IMR-90 (cell line): ENCODE data around the gene TOR2A. TPM values are rescaled to one million over a fixed set of nuclear protein-coding genes. Genes with fewer than 3 reads are reported as not detected.

Source experiments
- ATAC-seq: fragments of 200-7000 bp; cut with Tn5 transposase; 2 replicates; pipeline ENCODE4 v1.9.1; 2020; ENCODE audit warnings: low read depth, mild to moderate bottlenecking, moderate library complexity
- BruUV-seq: library from RNA; stranded (reverse); fragments of 400-500 nt; replicated peaks from 2 replicates; lab custom pipeline; 2021; lab: Mats Ljungman, UMichigan
- CTCF ChIA-PET: fragments of 300-600 bp; formaldehyde crosslinking; extraction: SDS; loops from one replicate; lab custom pipeline; 2021; ENCODE audit warnings: antibody characterized with exemption; lab: Yijun Ruan, JAX
- POLR2A ChIA-PET: fragments of 300-600 bp; sonication (Branson Sonifier 250); formaldehyde crosslinking; loops from one replicate; lab custom pipeline; 2022; ENCODE audit warnings: antibody characterized with exemption; ENCODE audit not compliant: unreplicated experiment; lab: Charles Lee
- DNase-seq: peaks from one replicate; pipeline ENCODE4 v3.0.0; 2013
- H2AFZ ChIP-seq: replicated peaks from 2 replicates; pipeline ENCODE3; 2013; ENCODE audit warnings: low read length, mild to moderate bottlenecking; ENCODE audit not compliant: poor library complexity
- H2AK5ac ChIP-seq: 2 replicates; pipeline ENCODE4 v1.6.1; 2013; ENCODE audit warnings: low read depth, low read length, inconsistent platforms
- H2AK9ac ChIP-seq: replicated peaks from 2 replicates; pipeline ENCODE3; 2013; ENCODE audit warnings: mild to moderate bottlenecking, low read depth, low read length, moderate library complexity; ENCODE audit not compliant: poor library complexity
- H2BK120ac ChIP-seq: 2 replicates; pipeline ENCODE4 v1.6.1; 2013; ENCODE audit warnings: low read depth, low read length, inconsistent platforms
- H2BK15ac ChIP-seq: 3 replicates; pipeline ENCODE4 v1.6.1; 2013; ENCODE audit warnings: low read depth, low read length, inconsistent platforms
- H2BK20ac ChIP-seq: 2 replicates; pipeline ENCODE4 v1.6.1; 2013; ENCODE audit warnings: low read depth, mild to moderate bottlenecking, inconsistent platforms, low read length, moderate library complexity
- H2BK5ac ChIP-seq: 2 replicates; pipeline ENCODE4 v1.6.1; 2013; ENCODE audit warnings: mild to moderate bottlenecking, low read depth, low read length, inconsistent platforms; ENCODE audit not compliant: poor library complexity, severe bottlenecking
- H3K14ac ChIP-seq: replicated peaks from 2 replicates; pipeline ENCODE4 v1.6.1; 2013; ENCODE audit warnings: low read depth, low read length, inconsistent platforms
- H3K18ac ChIP-seq: 2 replicates; pipeline ENCODE4 v1.6.1; 2013; ENCODE audit warnings: low read depth, low read length, control low read depth
- H3K23ac ChIP-seq: 2 replicates; pipeline ENCODE4 v1.6.1; 2013; ENCODE audit warnings: low read depth, low read length, inconsistent platforms
- H3K27ac ChIP-seq: 2 replicates; pipeline ENCODE4 v1.5.1; 2013; ENCODE audit warnings: mild to moderate bottlenecking, control low read depth, low read length; ENCODE audit not compliant: insufficient read depth
- H3K27me3 ChIP-seq: 2 replicates; pipeline ENCODE4 v1.6.1; 2013; ENCODE audit warnings: low read length; ENCODE audit not compliant: control insufficient read depth, insufficient read depth
- H3K36me3 ChIP-seq: 2 replicates; pipeline ENCODE4 v1.6.1; 2013; ENCODE audit warnings: low read length, mixed read lengths; ENCODE audit not compliant: control insufficient read depth, insufficient read depth
- H3K4ac ChIP-seq: 2 replicates; pipeline ENCODE4 v1.6.1; 2013; ENCODE audit warnings: low read depth, low read length, inconsistent platforms
- H3K4me1 ChIP-seq: 2 replicates; pipeline ENCODE4 v1.6.1; 2013; ENCODE audit warnings: low read length, mixed read lengths; ENCODE audit not compliant: control insufficient read depth, insufficient read depth
- H3K4me2 ChIP-seq: 2 replicates; pipeline ENCODE4 v1.6.1; 2013; ENCODE audit warnings: low read depth, mild to moderate bottlenecking, control low read depth, low read length, moderate library complexity
- H3K4me3 ChIP-seq: 2 replicates; pipeline ENCODE4 v1.5.1; 2013; ENCODE audit warnings: low read depth, mild to moderate bottlenecking, control low read depth, low read length, moderate library complexity; ENCODE audit not compliant: insufficient read depth
- H3K56ac ChIP-seq: 2 replicates; pipeline ENCODE4 v1.6.1; 2013; ENCODE audit warnings: low read length, inconsistent platforms; ENCODE audit not compliant: insufficient read depth; ENCODE audit errors: extremely low read depth
- H3K79me1 ChIP-seq, 2 experiments: 2 replicates each; pipeline ENCODE4 v1.6.1; 2013; ENCODE audit warnings: low read length in 2 of 2, inconsistent platforms in 1 of 2, low read depth in 1 of 2
- H3K9ac ChIP-seq: 2 replicates; pipeline ENCODE4 v1.6.1; 2013; ENCODE audit warnings: low read depth, low read length, control low read depth
- H3K9me1 ChIP-seq: 2 replicates; pipeline ENCODE4 v1.6.1; 2013; ENCODE audit warnings: low read length, inconsistent platforms; ENCODE audit not compliant: insufficient read depth
- H3K9me3 ChIP-seq: 2 replicates; pipeline ENCODE4 v1.6.1; 2013; ENCODE audit warnings: low read length; ENCODE audit not compliant: control insufficient read depth, insufficient read depth
- H4K20me1 ChIP-seq: 2 replicates; pipeline ENCODE4 v1.6.1; 2013; ENCODE audit warnings: low read length, inconsistent platforms; ENCODE audit not compliant: insufficient read depth
- H4K5ac ChIP-seq: 2 replicates; pipeline ENCODE4 v1.6.1; 2013; ENCODE audit warnings: mild to moderate bottlenecking, low read depth, low read length, control low read depth
- H4K8ac ChIP-seq, 2 experiments: 2 replicates each; pipeline ENCODE4 v1.6.1; 2013; ENCODE audit warnings: low read depth in 2 of 2, low read length in 2 of 2, control low read depth in 1 of 2, inconsistent platforms in 1 of 2
- H4K91ac ChIP-seq: 2 replicates; pipeline ENCODE4 v1.6.1; 2013; ENCODE audit warnings: low read depth, low read length, inconsistent platforms; ENCODE audit not compliant: insufficient read depth
- BHLHE40 ChIP-seq: fragments of 150-350 bp; IDR thresholded peaks from 2 replicates; pipeline ENCODE4 v1.6.1; 2016; ENCODE audit warnings: mild to moderate bottlenecking, low read depth, low read length
- CEBPB ChIP-seq: IDR thresholded peaks from 2 replicates; pipeline ENCODE4 v1.6.1; 2012; ENCODE audit warnings: low read depth, low read length, improper control_type of control experiment
- CHD1 ChIP-seq: IDR thresholded peaks from 2 replicates; pipeline ENCODE4 v1.6.1; 2012; ENCODE audit warnings: low read depth, low read length, improper control_type of control experiment
- MXI1 ChIP-seq: IDR thresholded peaks from 2 replicates; pipeline ENCODE4 v1.6.1; 2012; ENCODE audit warnings: low read depth, mild to moderate bottlenecking, low read length, moderate library complexity, borderline replicate concordance
- NFE2L2 ChIP-seq: fragments of 150-350 bp; IDR thresholded peaks from 2 replicates; pipeline ENCODE4 v1.6.1; 2016; ENCODE audit warnings: low read depth, mild to moderate bottlenecking, low read length
- POLR2A ChIP-seq: IDR thresholded peaks from 2 replicates; pipeline ENCODE4 v1.6.1; 2012; ENCODE audit warnings: mild to moderate bottlenecking, low read depth, low read length
- RFX5 ChIP-seq: IDR thresholded peaks from 2 replicates; pipeline ENCODE4 v1.8.0; 2012; ENCODE audit warnings: low read depth, mild to moderate bottlenecking, low read length, moderate library complexity
- SMC3 ChIP-seq: fragments of 150-350 bp; IDR thresholded peaks from 2 replicates; pipeline ENCODE4 v1.6.1; 2016; ENCODE audit warnings: low read depth, mild to moderate bottlenecking, antibody characterized with exemption, low read length, moderate library complexity
- WGBS, 2 experiments: methylation state at CpG; one replicate each; pipeline versions ENCODE4 v1.1.5 to v1.1.7; 2013; ENCODE audit warnings: missing lambda C conversion rate in 2 of 2; ENCODE audit not compliant: insufficient read length in 1 of 2; ENCODE audit errors: extremely low coverage in 2 of 2; 5-methylcytosine and 5-hydroxymethylcytosine counted together
- dilution Hi-C: fragments of 300-500 bp; cut with HindIII; formaldehyde crosslinking; loops from one replicate; pipeline ENCODE4 v1.14.3; 2018; ENCODE audit warnings: low sequenced_read_pairs; ENCODE audit not compliant: unreplicated experiment
- in situ Hi-C: fragments of 300-500 bp; cut with MboI; formaldehyde crosslinking; loops from 3 replicates; pipeline ENCODE4 v1.14.3; 2019; ENCODE audit warnings: low sequenced_read_pairs, inconsistent platforms, mixed read lengths
- intact Hi-C: fragments of 100-400 bp; cut with micrococcal nuclease; formaldehyde crosslinking; loops from 2 replicates; pipeline ENCODE4 v1.10.0; 2022
- polyA plus RNA-seq, 3 experiments: library from polyadenylated mRNA; depleted of rRNA; stranded (reverse); fragments of >200 nt; gene quantifications; 2 replicates each; pipeline ENCODE4 v1.2.3, GENCODE V29; 2012; ENCODE audit warnings: low replicate concordance in 1 of 3
- total RNA-seq: library from RNA; depleted of rRNA; stranded (reverse); fragments of >200 nt; gene quantifications from 2 replicates; pipeline ENCODE4 v1.2.3, GENCODE V29; 2012

The TOR2A gene
- total and polyA plus RNA-seq, 2 of the 4 experiments (the other 2 are of a cell fraction): 0.90 to 12.5 TPM

DNA sequence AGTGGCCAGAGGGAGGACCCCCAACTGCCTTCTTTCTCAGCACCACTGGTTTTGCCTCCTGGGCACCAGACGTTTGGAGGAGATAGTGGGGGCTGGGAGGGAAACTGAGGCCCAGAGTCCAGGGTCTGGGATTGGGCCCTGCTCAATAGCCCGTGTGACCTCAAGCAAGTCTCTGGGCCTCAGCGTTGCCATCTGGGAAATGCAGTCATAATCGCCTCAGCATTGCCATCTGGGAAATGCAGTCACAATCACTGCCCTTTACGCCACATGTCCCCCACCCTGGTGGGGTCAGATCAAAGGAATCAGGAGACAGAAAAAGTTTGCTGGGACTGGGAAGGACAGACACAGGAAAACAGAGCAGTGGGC, 41.8 kb upstream of the TOR2A start:
- Histone ChIP-seq H3K4me3 (no peak overlapping the region), H3K9me3 (no peaks in the 10 kb centered on the region), H2AK9ac (no peak overlapping the region), H2BK15ac (no peak overlapping the region), H3K4me1 (no peaks in the 10 kb centered on the region), H3K9me1 (no peaks in the 10 kb centered on the region), H3K27me3 (peaks cover 11% of the 10 kb centered on the region), H3K27ac (no peak overlapping the region), H2AK5ac (no peak overlapping the region), H3K79me1 (no peaks in the 10 kb centered on the region), H4K20me1 (no peaks in the 10 kb centered on the region), H2AFZ (no peak overlapping the region), H3K9ac (no peak overlapping the region), H3K4ac (no peak overlapping the region), H3K14ac (no peak overlapping the region), H2BK120ac (no peak overlapping the region), H4K91ac (no peak overlapping the region), H3K4me2 (no peak overlapping the region), H3K18ac (no peak overlapping the region), H3K56ac (no peak overlapping the region), H2BK5ac (no peak overlapping the region), H4K8ac (no peak overlapping the region), H3K23ac (no peak overlapping the region), H2BK20ac (no peak overlapping the region), H3K36me3 (no peaks in the 10 kb centered on the region), H4K5ac (no peak overlapping the region)
- ATAC-seq (no peak), DNase-seq (no peak)
- ChIA-PET POLR2A (no interaction called here), CTCF (interaction anchor here (0.8 kb wide), 1 partner anchor 8 kb away, joined by 3 read pairs; no protein-coding TSS in a partner anchor)
- TF ChIP-seq CHD1 (no peak), RFX5 (no peak), CEBPB (no peak), POLR2A (no peak), MXI1 (no peak), BHLHE40 (no peak), NFE2L2 (no peak), SMC3 (no peak)
- BruUV-seq: no TSS peak
- 61% methylated on average over 2 of the region's 5 CpGs; no CpG with 5 or more reads in 1 of the 2 experiments for WGBS, 2 experiments
- dilution Hi-C loops: no loop called here
- intact Hi-C loops: no loop called here
- in situ Hi-C loops: no loop called here
